ENCODE measurements around the gene VDR. TPM values are rescaled to one million over a fixed set of nuclear protein-coding genes. Genes with fewer than 3 reads are reported as not detected.

Gene VDR
- polyA plus RNA-seq, 1 donor (not counting 4 experiments of a cell fraction or from before 2014, with no cell fraction given): 43.3 TPM

DNA sequence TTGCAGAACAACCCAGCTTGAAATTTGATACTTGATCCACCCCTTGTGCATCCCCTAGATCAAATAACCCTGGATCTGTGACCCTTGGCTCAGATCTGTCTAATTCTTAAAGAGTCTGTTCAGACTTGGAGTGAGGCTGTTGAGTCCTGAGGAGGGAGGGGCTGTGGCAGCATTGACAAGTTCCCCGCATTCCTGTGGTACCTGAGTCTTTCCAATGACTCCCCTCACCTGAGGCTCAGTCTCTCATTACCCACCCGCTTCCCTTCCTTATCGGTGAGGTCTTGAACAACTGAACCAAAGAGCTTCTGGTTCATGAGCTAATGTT, 69.0 kb downstream of the VDR start:
- dilution Hi-C loops (cut with MboI; ENCODE audit: extremely low pct_ligation_motif_present, low sequenced_read_pairs): no loop called here
- no peaks in the 10 kb centered on the region for H3K36me3 ChIP-seq (ENCODE audit: control insufficient read depth in 2 of 2, extremely low read depth in 1 of 2, insufficient read depth in 2 of 2, low read length in 2 of 2)
- FAIRE-seq: peak; percentile 72
- H3K9ac ChIP-seq (ENCODE audit: control insufficient read depth, extremely low read depth, insufficient read depth, low read length): no peak overlapping the region
- no peaks in the 10 kb centered on the region for H3K79me2 ChIP-seq (ENCODE audit: control insufficient read depth, insufficient read depth, low read length)
- peak; percentile 85 for DNase-seq (ENCODE audit: low read depth, low spot score)
- peak overlapping the region; percentile 51 for H3K4me2 ChIP-seq (ENCODE audit: control insufficient read depth, extremely low read depth, insufficient read depth, low read depth, low read length)
- H2AFZ ChIP-seq (ENCODE audit: control insufficient read depth, low read length): no peak overlapping the region
- H3K9me3 ChIP-seq (ENCODE audit: control insufficient read depth, low read depth, low read length): no peaks in the 10 kb centered on the region
- TF ChIP-seq, protein P1, sequence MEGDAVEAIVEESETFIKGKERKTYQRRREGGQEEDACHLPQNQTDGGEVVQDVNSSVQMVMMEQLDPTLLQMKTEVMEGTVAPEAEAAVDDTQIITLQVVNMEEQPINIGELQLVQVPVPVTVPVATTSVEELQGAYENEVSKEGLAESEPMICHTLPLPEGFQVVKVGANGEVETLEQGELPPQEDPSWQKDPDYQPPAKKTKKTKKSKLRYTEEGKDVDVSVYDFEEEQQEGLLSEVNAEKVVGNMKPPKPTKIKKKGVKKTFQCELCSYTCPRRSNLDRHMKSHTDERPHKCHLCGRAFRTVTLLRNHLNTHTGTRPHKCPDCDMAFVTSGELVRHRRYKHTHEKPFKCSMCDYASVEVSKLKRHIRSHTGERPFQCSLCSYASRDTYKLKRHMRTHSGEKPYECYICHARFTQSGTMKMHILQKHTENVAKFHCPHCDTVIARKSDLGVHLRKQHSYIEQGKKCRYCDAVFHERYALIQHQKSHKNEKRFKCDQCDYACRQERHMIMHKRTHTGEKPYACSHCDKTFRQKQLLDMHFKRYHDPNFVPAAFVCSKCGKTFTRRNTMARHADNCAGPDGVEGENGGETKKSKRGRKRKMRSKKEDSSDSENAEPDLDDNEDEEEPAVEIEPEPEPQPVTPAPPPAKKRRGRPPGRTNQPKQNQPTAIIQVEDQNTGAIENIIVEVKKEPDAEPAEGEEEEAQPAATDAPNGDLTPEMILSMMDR (optimal IDR thresholded peaks at IDR 0.05 in 1 of 3, IDR thresholded peaks at IDR 0.05 in 1 of 3, conservative IDR thresholded peaks at IDR 0.05 in 1 of 3; ENCODE audit: extremely low read depth in 1 of 3, insufficient read depth in 2 of 3, low read length in 3 of 3): no peak
- TF ChIP-seq EZH2 (IDR thresholded peaks at IDR 0.05; ENCODE audit: low read length): no peak
- peak overlapping the region; percentile 29 for H3K27ac ChIP-seq (ENCODE audit: control insufficient read depth, insufficient read depth, low read length)
- peak overlapping the region in 1 of 3 experiments; percentile 13 for H3K4me3 ChIP-seq (ENCODE audit: control insufficient read depth in 2 of 3, extremely low read depth in 1 of 3, insufficient read depth in 2 of 3, low read depth in 1 of 3, low read length in 3 of 3)
- peaks cover 19% of the 10 kb centered on the region for H3K4me1 ChIP-seq (ENCODE audit: control insufficient read depth, extremely low read depth, insufficient read depth, low read length)
- H3K9me1 ChIP-seq (ENCODE audit: control insufficient read depth, extremely low read depth, insufficient read depth, low read length): no peaks in the 10 kb centered on the region
- no peaks in the 10 kb centered on the region for H4K20me1 ChIP-seq (ENCODE audit: control insufficient read depth, extremely low read depth, insufficient read depth, low read length)
- H3K27me3 ChIP-seq (ENCODE audit: control insufficient read depth, extremely low read depth, insufficient read depth, low read length): no peaks in the 10 kb centered on the region

DNA sequence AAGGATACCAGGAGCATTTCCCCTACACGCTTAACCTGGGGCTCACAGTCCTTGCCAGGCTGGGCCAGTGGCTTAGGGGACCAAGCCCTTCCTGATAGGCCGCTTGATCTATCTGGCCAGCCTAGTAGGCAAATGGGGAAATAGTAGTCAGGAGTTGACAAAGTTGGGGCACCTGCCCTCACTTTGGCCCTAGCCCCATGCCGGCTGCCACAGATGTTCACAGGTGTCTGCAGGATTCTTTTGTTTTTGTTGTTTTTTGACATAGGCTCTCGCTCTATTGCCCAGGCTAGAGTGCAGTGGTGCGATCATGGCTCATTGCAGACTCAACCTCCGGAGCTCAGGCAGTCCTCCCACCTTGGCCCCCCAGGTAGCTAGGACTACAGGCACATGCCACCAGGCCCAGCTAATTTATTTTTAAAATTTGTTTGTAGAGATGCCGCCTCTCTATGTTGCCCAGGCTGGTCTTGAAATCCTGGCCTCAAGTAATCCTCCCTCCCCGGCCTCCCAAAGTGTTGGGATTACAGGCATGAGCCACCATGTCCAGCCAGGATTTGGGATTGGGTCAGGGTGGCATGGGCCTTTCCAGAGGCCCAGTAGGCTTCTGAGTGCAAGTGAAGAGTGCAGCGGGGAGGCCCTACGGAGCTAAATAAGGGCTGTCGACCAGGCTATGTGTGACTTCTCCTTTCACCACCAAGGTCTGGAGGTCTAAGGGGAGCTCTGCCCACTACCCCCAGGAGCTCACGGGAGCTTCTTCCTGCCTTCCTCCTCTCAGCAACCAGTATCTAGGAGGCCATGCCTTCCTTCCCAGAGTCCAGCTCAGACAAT, 69.6 kb downstream of the VDR start:
- dilution Hi-C loops (cut with MboI; ENCODE audit: extremely low pct_ligation_motif_present, low sequenced_read_pairs): no loop called here
- peak overlapping the region; percentile 50 for H3K4me2 ChIP-seq (ENCODE audit: control insufficient read depth, extremely low read depth, insufficient read depth, low read depth, low read length)

More for the DNA sequence above, 69.6 kb downstream of the VDR start:
- H3K79me2 ChIP-seq (ENCODE audit: control insufficient read depth, insufficient read depth, low read length): no peaks in the 10 kb centered on the region
- H3K36me3 ChIP-seq (ENCODE audit: control insufficient read depth in 2 of 2, extremely low read depth in 1 of 2, insufficient read depth in 2 of 2, low read length in 2 of 2): no peaks in the 10 kb centered on the region
- H4K20me1 ChIP-seq (ENCODE audit: control insufficient read depth, extremely low read depth, insufficient read depth, low read length): no peaks in the 10 kb centered on the region
- H3K27ac ChIP-seq (ENCODE audit: control insufficient read depth, insufficient read depth, low read length): peak overlapping the region; percentile 29
- TF ChIP-seq EZH2 (IDR thresholded peaks at IDR 0.05; ENCODE audit: low read length): no peak
- TF ChIP-seq, protein P1 (optimal IDR thresholded peaks at IDR 0.05 in 1 of 3, IDR thresholded peaks at IDR 0.05 in 1 of 3, conservative IDR thresholded peaks at IDR 0.05 in 1 of 3; ENCODE audit: extremely low read depth in 1 of 3, insufficient read depth in 2 of 3, low read length in 3 of 3): no peak
- DNase-seq (ENCODE audit: low read depth, low spot score): no peak
- H3K4me3 ChIP-seq (ENCODE audit: control insufficient read depth in 2 of 3, extremely low read depth in 1 of 3, insufficient read depth in 2 of 3, low read depth in 1 of 3, low read length in 3 of 3): no peak overlapping the region
- FAIRE-seq: no peak
- H3K9me3 ChIP-seq (ENCODE audit: control insufficient read depth, low read depth, low read length): no peaks in the 10 kb centered on the region
- no peaks in the 10 kb centered on the region for H3K9me1 ChIP-seq (ENCODE audit: control insufficient read depth, extremely low read depth, insufficient read depth, low read length)
- H3K9ac ChIP-seq (ENCODE audit: control insufficient read depth, extremely low read depth, insufficient read depth, low read length): no peak overlapping the region
- H3K4me1 ChIP-seq (ENCODE audit: control insufficient read depth, extremely low read depth, insufficient read depth, low read length): peaks cover 19% of the 10 kb centered on the region
- no peaks in the 10 kb centered on the region for H3K27me3 ChIP-seq (ENCODE audit: control insufficient read depth, extremely low read depth, insufficient read depth, low read length)
- no peak overlapping the region for H2AFZ ChIP-seq (ENCODE audit: control insufficient read depth, low read length)
